Body of pancreas (tissue), 4 donors: ENCODE results near the gene GRIK2.

ENCODE experiments used
- CTCF ChIP-seq, 7 experiments: fragments of 450-650 bp in 4 of 7; fragments of 200-600 bp in 3 of 7; sonication (generic) in 3 of 7; IDR thresholded peaks; one replicate each; pipeline ENCODE4 v1.5.1; 2016 to 2019; ENCODE audit warnings: antibody characterized with exemption in 7 of 7
- POLR2A ChIP-seq, 3 donors: fragments of 450-650 bp; IDR thresholded peaks; one replicate each; pipeline ENCODE4 v1.6.1; 2016; ENCODE audit warnings: antibody characterized with exemption in 3 of 3, mild to moderate bottlenecking in 2 of 3

- TF ChIP-seq POLR2A (IDR thresholded peaks at IDR 0.05) (no peak), CTCF (IDR thresholded peaks at IDR 0.05) (no peak)
Observed at GRCh38 chr6:101711518-101711917, 318.0 kb downstream of the GRIK2 start.
